HepG2 (cell line): ENCODE results near the gene PRSS12.

Experiments
- BHLHE40 ChIP-seq: IDR thresholded peaks from 2 replicates; pipeline ENCODE4 v1.6.1; 2011; ENCODE audit warnings: low read length, improper control_type of control experiment
- POLR2A ChIP-seq, 2 experiments: IDR thresholded peaks; 2 replicates each; pipeline ENCODE4 v1.6.1; 2011; ENCODE audit warnings: low read depth in 2 of 2, low read length in 2 of 2, mild to moderate bottlenecking in 1 of 2, moderate library complexity in 1 of 2; ENCODE audit not compliant: insufficient read depth in 1 of 2
- SMC3 ChIP-seq: IDR thresholded peaks from 2 replicates; pipeline ENCODE4 v1.6.1; 2011; ENCODE audit warnings: low read length, improper control_type of control experiment
- ZNF563 ChIP-seq: sonication (generic); formaldehyde crosslinking; IDR thresholded peaks from 2 replicates; pipeline ENCODE4 v1.8.0; 2022; ENCODE audit warnings: mild to moderate bottlenecking, moderate library complexity, missing genetic modification reagents
- TF ChIP-seq, protein P1 (sequence below): sonication (generic); formaldehyde crosslinking; IDR thresholded peaks from 2 replicates; pipeline ENCODE4 v1.5.0; 2020; ENCODE audit warnings: mild to moderate bottlenecking, missing genetic modification reagents, moderate library complexity
- TF ChIP-seq, protein P2 (sequence below): fragments of 450-650 bp; IDR thresholded peaks from 2 replicates; pipeline ENCODE4 v1.6.1; 2016

DNA sequence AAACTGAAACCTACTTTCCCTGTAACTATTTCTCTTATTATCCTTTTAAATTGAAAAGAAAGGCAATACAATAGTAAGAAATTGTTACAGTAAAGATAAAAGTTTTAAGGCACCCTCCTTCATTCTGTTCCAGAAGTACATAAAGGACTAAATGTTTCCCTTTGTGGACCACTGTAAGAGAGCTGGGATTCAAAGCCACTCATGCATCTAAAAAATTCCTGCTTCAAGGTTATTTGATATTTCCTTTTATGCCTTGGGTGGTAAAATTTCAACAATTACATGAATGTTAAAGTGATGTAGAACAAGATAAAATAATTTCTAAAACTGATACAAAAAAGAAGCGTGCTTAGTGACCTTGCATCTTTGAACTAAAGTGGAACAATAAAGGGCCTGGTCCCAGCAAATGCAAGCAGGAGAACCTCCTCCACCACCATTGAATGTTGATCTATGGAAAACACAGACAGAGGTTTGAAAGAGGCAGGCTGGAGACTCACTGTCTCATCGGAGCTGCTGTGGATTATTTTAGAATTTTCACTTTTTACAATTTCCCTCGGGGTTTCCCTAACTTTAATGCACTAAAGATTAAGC, 42.3 kb upstream of the PRSS12 start:
- TF ChIP-seq ZNF563 (CRISPR knock-in tag) (no peak), BHLHE40 (no peak), POLR2A (IDR thresholded peaks at IDR 0.05; ENCODE audit: insufficient read depth in 1 of 2, low read depth in 2 of 2, low read length in 2 of 2) (no peak), SMC3 (no peak)
- TF ChIP-seq, protein P1, sequence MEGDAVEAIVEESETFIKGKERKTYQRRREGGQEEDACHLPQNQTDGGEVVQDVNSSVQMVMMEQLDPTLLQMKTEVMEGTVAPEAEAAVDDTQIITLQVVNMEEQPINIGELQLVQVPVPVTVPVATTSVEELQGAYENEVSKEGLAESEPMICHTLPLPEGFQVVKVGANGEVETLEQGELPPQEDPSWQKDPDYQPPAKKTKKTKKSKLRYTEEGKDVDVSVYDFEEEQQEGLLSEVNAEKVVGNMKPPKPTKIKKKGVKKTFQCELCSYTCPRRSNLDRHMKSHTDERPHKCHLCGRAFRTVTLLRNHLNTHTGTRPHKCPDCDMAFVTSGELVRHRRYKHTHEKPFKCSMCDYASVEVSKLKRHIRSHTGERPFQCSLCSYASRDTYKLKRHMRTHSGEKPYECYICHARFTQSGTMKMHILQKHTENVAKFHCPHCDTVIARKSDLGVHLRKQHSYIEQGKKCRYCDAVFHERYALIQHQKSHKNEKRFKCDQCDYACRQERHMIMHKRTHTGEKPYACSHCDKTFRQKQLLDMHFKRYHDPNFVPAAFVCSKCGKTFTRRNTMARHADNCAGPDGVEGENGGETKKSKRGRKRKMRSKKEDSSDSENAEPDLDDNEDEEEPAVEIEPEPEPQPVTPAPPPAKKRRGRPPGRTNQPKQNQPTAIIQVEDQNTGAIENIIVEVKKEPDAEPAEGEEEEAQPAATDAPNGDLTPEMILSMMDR (CRISPR knock-in tag), result no peak
- TF ChIP-seq, protein P2, sequence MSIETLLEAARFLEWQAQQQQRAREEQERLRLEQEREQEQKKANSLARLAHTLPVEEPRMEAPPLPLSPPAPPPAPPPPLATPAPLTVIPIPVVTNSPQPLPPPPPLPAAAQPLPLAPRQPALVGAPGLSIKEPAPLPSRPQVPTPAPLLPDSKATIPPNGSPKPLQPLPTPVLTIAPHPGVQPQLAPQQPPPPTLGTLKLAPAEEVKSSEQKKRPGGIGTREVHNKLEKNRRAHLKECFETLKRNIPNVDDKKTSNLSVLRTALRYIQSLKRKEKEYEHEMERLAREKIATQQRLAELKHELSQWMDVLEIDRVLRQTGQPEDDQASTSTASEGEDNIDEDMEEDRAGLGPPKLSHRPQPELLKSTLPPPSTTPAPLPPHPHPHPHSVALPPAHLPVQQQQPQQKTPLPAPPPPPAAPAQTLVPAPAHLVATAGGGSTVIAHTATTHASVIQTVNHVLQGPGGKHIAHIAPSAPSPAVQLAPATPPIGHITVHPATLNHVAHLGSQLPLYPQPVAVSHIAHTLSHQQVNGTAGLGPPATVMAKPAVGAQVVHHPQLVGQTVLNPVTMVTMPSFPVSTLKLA, result no peak
